Mesothelial cell of epicardium (in vitro differentiated cells): ENCODE results near the gene POLN. TPM values are rescaled to one million over a fixed set of nuclear protein-coding genes. Genes with fewer than 3 reads are reported as not detected.

ENCODE experiments used
- DNase-seq, 2 experiments: peaks; one replicate each; pipeline ENCODE4 v3.0.0; 2021; ENCODE audit warnings: low spot score in 2 of 2; ENCODE audit not compliant: unreplicated experiment in 2 of 2
- H3K27ac Mint-ChIP-seq: 2 replicates; pipeline ENCODE4 v1.8.0; 2021; ENCODE audit warnings: mixed read lengths
- H3K27me3 Mint-ChIP-seq: 2 replicates; pipeline ENCODE4 v1.8.0; 2021; ENCODE audit warnings: low read depth, mixed read lengths
- H3K36me3 Mint-ChIP-seq: 2 replicates; pipeline ENCODE4 v1.8.0; 2021; ENCODE audit warnings: mixed read lengths
- H3K4me1 Mint-ChIP-seq: 2 replicates; pipeline ENCODE4 v1.8.0; 2021; ENCODE audit warnings: mixed read lengths
- H3K4me3 Mint-ChIP-seq: 2 replicates; pipeline ENCODE4 v1.8.0; 2021; ENCODE audit warnings: mild to moderate bottlenecking, moderate library complexity, mixed read lengths
- H3K9me3 Mint-ChIP-seq: 2 replicates; pipeline ENCODE4 v1.8.0; 2021; ENCODE audit warnings: mixed read lengths
- CTCF ChIP-seq: fragments of 200-600 bp; sonication (generic); IDR thresholded peaks from one replicate; pipeline ENCODE4 v1.5.0; 2021; ENCODE audit warnings: antibody characterized with exemption; ENCODE audit not compliant: unreplicated experiment
- total RNA-seq: library from RNA; stranded (reverse); gene quantifications from 3 replicates; pipeline ENCODE4 v1.2.1, GENCODE V29; 2021

Gene POLN
- total RNA-seq, 1 donor from 2014 or later, result 5.8 TPM

GRCh38 chr4:2082118-2082517 lies 159.8 kb downstream of the POLN start:
- H3K36me3 Mint-ChIP-seq, result no peaks in the 10 kb centered on the region
- H3K27me3 Mint-ChIP-seq, result peaks cover 2% of the 10 kb centered on the region
- peak in 1 of 2 experiments; percentile 28 for DNase-seq
- no peak overlapping the region for H3K4me3 Mint-ChIP-seq
- no peak overlapping the region for H3K27ac Mint-ChIP-seq
- H3K9me3 Mint-ChIP-seq, result no peaks in the 10 kb centered on the region
- no peak for TF ChIP-seq CTCF
- H3K4me1 Mint-ChIP-seq, result no peaks in the 10 kb centered on the region

- Mint-ChIP-seq H3K27me3 (peaks cover 2% of the 10 kb centered on the region), H3K27ac (no peak overlapping the region), H3K4me1 (no peaks in the 10 kb centered on the region), H3K9me3 (no peaks in the 10 kb centered on the region), H3K4me3 (no peak overlapping the region), H3K36me3 (no peaks in the 10 kb centered on the region)
- peak in 1 of 2 experiments; percentile 24 for DNase-seq
- TF ChIP-seq CTCF, result no peak
These were observed 160.4 kb downstream of the POLN start for GRCh38 chr4:2081540-2081939.

- Mint-ChIP-seq H3K27ac (no peak overlapping the region), H3K36me3 (no peaks in the 10 kb centered on the region), H3K4me1 (no peaks in the 10 kb centered on the region), H3K9me3 (no peaks in the 10 kb centered on the region), H3K27me3 (peaks cover 2% of the 10 kb centered on the region), H3K4me3 (no peak overlapping the region)
- TF ChIP-seq CTCF, result no peak
- no peak for DNase-seq
These were observed 161.3 kb downstream of the POLN start for GRCh38 chr4:2080429-2081300.

GRCh38 chr4:2079926-2080325 lies 162.0 kb downstream of the POLN start:
- H3K9me3 Mint-ChIP-seq, result no peaks in the 10 kb centered on the region
- H3K4me1 Mint-ChIP-seq, result no peaks in the 10 kb centered on the region
- DNase-seq, result no peak
- peaks cover 2% of the 10 kb centered on the region for H3K27me3 Mint-ChIP-seq
- no peak overlapping the region for H3K4me3 Mint-ChIP-seq
- H3K36me3 Mint-ChIP-seq, result no peaks in the 10 kb centered on the region
- H3K27ac Mint-ChIP-seq, result no peak overlapping the region
- no peak for TF ChIP-seq CTCF

GRCh38 chr4:2079006-2079405 lies 162.9 kb downstream of the POLN start:
- Mint-ChIP-seq H3K4me3 (no peak overlapping the region), H3K9me3 (no peaks in the 10 kb centered on the region), H3K4me1 (no peaks in the 10 kb centered on the region), H3K27ac (no peak overlapping the region), H3K27me3 (peaks cover 2% of the 10 kb centered on the region), H3K36me3 (no peaks in the 10 kb centered on the region)
- no peak for DNase-seq
- no peak for TF ChIP-seq CTCF
